ENCODE results near the gene SLC26A9. TPM values are rescaled to one million over a fixed set of nuclear protein-coding genes. Genes with fewer than 3 reads are reported as not detected.

The SLC26A9 gene
- total and polyA plus RNA-seq, 12 donors = 0.03 to 0.11 (median 0.04) TPM; not detected in 9

- no peaks in the 10 kb centered on the region for H3K9me3 ChIP-seq (replicated peaks in 1 of 3)
- H3K27ac ChIP-seq = no peak overlapping the region
- intact Hi-C loops (cut with DNase I) = no loop called here
- no peak overlapping the region for H3K4me3 ChIP-seq
- TF ChIP-seq POLR2A (IDR thresholded peaks at IDR 0.05) (no peak), CTCF (IDR thresholded peaks at IDR 0.05) (no peak)
- 50 to 63% (median 60%) methylated on average over 1 of the region's 1 CpG; no CpG with 5 or more reads in 1 of the 4 donors for WGBS, 4 donors
- H3K36me3 ChIP-seq (replicated peaks in 1 of 2) = no peaks in the 10 kb centered on the region
- H3K4me1 ChIP-seq (replicated peaks in 1 of 2) = no peaks in the 10 kb centered on the region
- no peaks in the 10 kb centered on the region for H3K27me3 ChIP-seq
- DNase-seq = peak in 1 of 7 donors; percentile 12
Measured at GRCh38 chr1:205949753-205950152, 6.5 kb upstream of the SLC26A9 start.

GRCh38 chr1:205948886-205949285 lies 5.6 kb upstream of the SLC26A9 start:
- H3K36me3 ChIP-seq (replicated peaks in 1 of 2) = no peaks in the 10 kb centered on the region
- WGBS, 4 donors = 91 to 100% (median 95%) methylated on average over 2 to 3 of the region's 3 CpGs
- H3K4me3 ChIP-seq = no peak overlapping the region
- TF ChIP-seq POLR2A (IDR thresholded peaks at IDR 0.05) (no peak), CTCF (IDR thresholded peaks at IDR 0.05) (no peak)
- H3K4me1 ChIP-seq (replicated peaks in 1 of 2) = no peaks in the 10 kb centered on the region
- no peaks in the 10 kb centered on the region for H3K9me3 ChIP-seq (replicated peaks in 1 of 3)
- intact Hi-C loops (cut with DNase I) = no loop called here
- H3K27me3 ChIP-seq = no peaks in the 10 kb centered on the region
- no peak overlapping the region for H3K27ac ChIP-seq
- DNase-seq = no peak

GRCh38 chr1:205948039-205948438 lies 4.8 kb upstream of the SLC26A9 start:
- intact Hi-C loops (cut with DNase I) = no loop called here
- no peaks in the 10 kb centered on the region for H3K36me3 ChIP-seq (replicated peaks in 1 of 2)
- H3K4me3 ChIP-seq = no peak overlapping the region
- no peak overlapping the region for H3K27ac ChIP-seq
- H3K27me3 ChIP-seq = peaks cover 5% of the 10 kb centered on the region
- no peak for TF ChIP-seq POLR2A (IDR thresholded peaks at IDR 0.05)
- TF ChIP-seq CTCF (IDR thresholded peaks at IDR 0.05) = no peak
- WGBS, 4 donors = 75 to 87% (median 82%) methylated on average over 4 of the region's 4 CpGs
- no peaks in the 10 kb centered on the region for H3K9me3 ChIP-seq (replicated peaks in 1 of 3)
- H3K4me1 ChIP-seq (replicated peaks in 1 of 2) = no peaks in the 10 kb centered on the region
- DNase-seq = no peak

GRCh38 chr1:205947024-205947423 lies 3.8 kb upstream of the SLC26A9 start:
- no peaks in the 10 kb centered on the region for H3K36me3 ChIP-seq (replicated peaks in 1 of 2)
- TF ChIP-seq CTCF (IDR thresholded peaks at IDR 0.05) = no peak
- no peaks in the 10 kb centered on the region for H3K4me1 ChIP-seq (replicated peaks in 1 of 2)
- H3K27ac ChIP-seq = no peak overlapping the region
- H3K27me3 ChIP-seq = peaks cover 7% of the 10 kb centered on the region
- 71 to 80% (median 76%) methylated on average over 2 to 4 of the region's 4 CpGs for WGBS, 4 donors
- intact Hi-C loops (cut with DNase I) = no loop called here
- no peak for DNase-seq
- H3K4me3 ChIP-seq = no peak overlapping the region
- H3K9me3 ChIP-seq (replicated peaks in 1 of 3) = no peaks in the 10 kb centered on the region

Measured in adrenal gland (tissue), 12 donors.